ENCODE data around the gene OCA2. TPM values are rescaled to one million over a fixed set of nuclear protein-coding genes. Genes with fewer than 3 reads are reported as not detected.

OCA2 gene
- total and polyA plus RNA-seq, 2 of the 4 experiments (the other 2 are of a cell fraction) = under 0.01 to 0.03 TPM

DNA sequence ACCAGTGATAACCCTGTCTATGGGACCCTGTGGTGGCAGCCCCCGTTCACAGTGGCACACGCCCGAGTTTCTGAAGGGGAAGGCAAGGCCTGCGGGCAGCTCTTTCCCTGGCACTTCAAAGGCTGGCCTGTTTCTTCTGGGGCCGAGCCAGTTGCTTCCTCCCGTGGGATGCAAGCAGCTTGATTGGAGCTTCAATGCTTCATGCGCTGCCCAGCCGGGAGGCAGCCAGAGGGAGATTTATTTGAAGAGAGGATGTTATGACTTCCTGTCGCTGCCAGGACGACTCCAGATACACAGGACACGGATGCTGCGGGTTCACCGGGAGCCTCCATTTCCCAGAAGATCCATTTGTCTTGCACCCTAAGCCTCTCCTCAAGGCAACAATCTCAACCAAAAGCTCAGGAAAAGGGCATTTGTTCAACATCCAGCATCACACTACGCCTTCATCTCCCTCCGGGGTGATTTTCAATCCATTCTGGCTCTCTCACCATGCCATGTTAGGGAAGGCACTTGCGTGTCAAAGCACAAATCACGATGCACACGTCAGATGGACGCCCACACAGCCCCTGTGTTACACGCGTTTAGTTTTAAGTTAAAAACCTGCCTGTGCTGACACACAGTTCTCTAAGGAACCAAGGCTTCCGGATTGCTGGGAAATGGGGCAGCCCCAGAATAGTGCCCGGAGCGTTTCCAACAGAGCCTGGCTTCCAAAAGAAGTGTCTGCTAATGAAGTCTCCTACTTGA is 330.2 kb downstream of the OCA2 start:
- no TSS peak for BruUV-seq (replicated peaks)
- no peak overlapping the region for H3K18ac ChIP-seq (ENCODE audit: low read depth, low read length)

More for the DNA sequence above, 330.2 kb downstream of the OCA2 start:
- Histone ChIP-seq H3K4me2 (ENCODE audit: low read depth, low read length) (no peak overlapping the region), H4K91ac (ENCODE audit: insufficient read depth, low read depth, low read length) (no peak overlapping the region), H3K14ac (replicated peaks; ENCODE audit: low read depth, low read length) (no peak overlapping the region), H2BK20ac (ENCODE audit: low read depth, low read length) (no peak overlapping the region), H3K4me3 (ENCODE audit: insufficient read depth, low read depth, low read length) (no peak overlapping the region), H3K4ac (ENCODE audit: low read depth, low read length) (no peak overlapping the region), H4K8ac (ENCODE audit: low read depth in 2 of 2, low read length in 2 of 2) (no peak overlapping the region), H3K27me3 (ENCODE audit: control insufficient read depth, insufficient read depth, low read length) (no peaks in the 10 kb centered on the region), H3K9ac (ENCODE audit: low read depth, low read length) (no peak overlapping the region), H3K9me3 (ENCODE audit: control insufficient read depth, insufficient read depth, low read length) (peaks cover 25% of the 10 kb centered on the region), H3K23ac (ENCODE audit: low read depth, low read length) (no peak overlapping the region), H2BK5ac (ENCODE audit: low read depth, low read length, poor library complexity, severe bottlenecking) (no peak overlapping the region), H4K5ac (ENCODE audit: low read depth, low read length) (no peak overlapping the region), H3K36me3 (ENCODE audit: control insufficient read depth, insufficient read depth, low read length) (no peaks in the 10 kb centered on the region), H2AK9ac (replicated peaks; ENCODE audit: low read depth, low read length, poor library complexity) (no peak overlapping the region), H3K56ac (ENCODE audit: extremely low read depth, insufficient read depth, low read length) (no peak overlapping the region), H2BK120ac (ENCODE audit: low read depth, low read length) (no peak overlapping the region), H3K4me1 (ENCODE audit: control insufficient read depth, insufficient read depth, low read length) (no peaks in the 10 kb centered on the region), H3K9me1 (ENCODE audit: insufficient read depth, low read length) (no peaks in the 10 kb centered on the region), H3K79me1 (ENCODE audit: low read depth in 1 of 2, low read length in 2 of 2) (no peaks in the 10 kb centered on the region), H2AK5ac (ENCODE audit: low read depth, low read length) (no peak overlapping the region), H2BK15ac (ENCODE audit: low read depth, low read length) (no peak overlapping the region), H4K20me1 (ENCODE audit: insufficient read depth, low read length) (no peaks in the 10 kb centered on the region), H2AFZ (replicated peaks; ENCODE audit: low read length, poor library complexity) (peak overlapping the region; percentile 21), H3K27ac (ENCODE audit: insufficient read depth, low read length) (no peak overlapping the region)
- intact Hi-C loops (cut with micrococcal nuclease) (no loop called here), in situ Hi-C loops (cut with MboI; ENCODE audit: low sequenced_read_pairs) (no loop called here), dilution Hi-C loops (cut with HindIII; ENCODE audit: low sequenced_read_pairs, unreplicated experiment) (no loop called here)
- ATAC-seq (ENCODE audit: low read depth) (no peak), DNase-seq (no peak)
- WGBS, 2 experiments (ENCODE audit: extremely low coverage in 2 of 2, insufficient read length in 1 of 2) = 51% methylated on average over 8 of the region's 24 CpGs; no CpG with 5 or more reads in 1 of the 2 experiments
- ChIA-PET POLR2A (ENCODE audit: unreplicated experiment) (no interaction called here), CTCF (no interaction called here)
- TF ChIP-seq RCOR1 (IDR thresholded peaks at IDR 0.05; ENCODE audit: insufficient replicate concordance, low read length) (no peak), MAZ (IDR thresholded peaks at IDR 0.05; ENCODE audit: borderline replicate concordance, low read depth, low read length) (no peak), FOS (IDR thresholded peaks at IDR 0.05; ENCODE audit: low read depth, low read length) (no peak), MXI1 (IDR thresholded peaks at IDR 0.05; ENCODE audit: borderline replicate concordance, low read depth, low read length) (no peak), NFE2L2 (IDR thresholded peaks at IDR 0.05; ENCODE audit: low read depth, low read length) (no peak)

Measured in IMR-90 (cell line).